LoVo (cell line): ENCODE measurements around the gene ADAM15.

ENCODE experiments used
- DNase-seq: peaks from one replicate; pipeline ENCODE4 v3.0.0-alpha.2; 2016; ENCODE audit warnings: low spot score

The ADAM15 gene

DNA sequence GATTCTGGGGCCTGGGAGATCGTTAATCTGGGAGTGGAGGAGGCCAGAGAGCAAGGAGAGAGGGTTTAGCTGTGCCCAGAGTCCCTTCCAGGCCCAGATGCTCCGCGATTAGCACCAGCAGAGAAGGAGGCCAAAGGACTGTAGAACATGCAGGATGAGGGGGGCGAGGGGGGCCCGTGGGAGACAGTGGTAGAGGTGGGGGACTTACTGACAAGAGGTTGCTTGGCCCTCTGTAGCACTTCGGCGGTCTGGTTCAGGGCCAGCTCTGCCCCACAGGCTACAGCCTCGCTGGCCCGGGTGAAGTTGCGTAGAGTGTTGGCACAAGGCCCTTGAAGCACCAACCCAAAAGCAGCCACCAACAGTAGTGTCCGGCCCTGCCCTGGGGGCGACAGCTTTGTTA lies 18.2 kb upstream of the ADAM15 start:
- no peak for DNase-seq

DNA sequence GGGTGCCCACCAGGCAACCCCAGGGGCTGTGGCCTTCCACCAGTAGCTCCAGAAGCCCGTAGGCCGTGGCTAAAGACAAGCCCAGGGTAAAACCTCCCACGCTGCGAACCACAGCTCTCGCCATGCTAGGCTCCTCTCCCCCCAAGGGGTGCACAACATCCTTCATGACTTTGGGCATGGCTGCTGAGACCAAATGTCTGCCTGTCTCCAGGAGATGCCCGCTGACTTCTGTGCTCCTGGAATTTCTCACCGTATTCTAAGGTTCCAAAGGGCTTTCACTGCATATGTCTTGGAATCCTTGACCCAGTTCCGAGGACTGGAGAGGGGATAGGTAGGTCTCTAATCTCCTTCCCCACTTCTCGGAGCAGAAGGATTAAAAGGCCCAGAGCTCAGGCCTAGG lies 17.6 kb upstream of the ADAM15 start, which contains the start of the genes DCST1 and DCST2:
TSS of gene DCST1 (plus strand) at position 301 of the 400 bp plus-strand sequence. CDS start 213 bp downstream, outside the sequence.
TSS of gene DCST2 (minus strand) at position 258 of the 400 bp plus-strand sequence. CDS start at position 178, 80 bp downstream.
- DNase-seq: no peak

DNA sequence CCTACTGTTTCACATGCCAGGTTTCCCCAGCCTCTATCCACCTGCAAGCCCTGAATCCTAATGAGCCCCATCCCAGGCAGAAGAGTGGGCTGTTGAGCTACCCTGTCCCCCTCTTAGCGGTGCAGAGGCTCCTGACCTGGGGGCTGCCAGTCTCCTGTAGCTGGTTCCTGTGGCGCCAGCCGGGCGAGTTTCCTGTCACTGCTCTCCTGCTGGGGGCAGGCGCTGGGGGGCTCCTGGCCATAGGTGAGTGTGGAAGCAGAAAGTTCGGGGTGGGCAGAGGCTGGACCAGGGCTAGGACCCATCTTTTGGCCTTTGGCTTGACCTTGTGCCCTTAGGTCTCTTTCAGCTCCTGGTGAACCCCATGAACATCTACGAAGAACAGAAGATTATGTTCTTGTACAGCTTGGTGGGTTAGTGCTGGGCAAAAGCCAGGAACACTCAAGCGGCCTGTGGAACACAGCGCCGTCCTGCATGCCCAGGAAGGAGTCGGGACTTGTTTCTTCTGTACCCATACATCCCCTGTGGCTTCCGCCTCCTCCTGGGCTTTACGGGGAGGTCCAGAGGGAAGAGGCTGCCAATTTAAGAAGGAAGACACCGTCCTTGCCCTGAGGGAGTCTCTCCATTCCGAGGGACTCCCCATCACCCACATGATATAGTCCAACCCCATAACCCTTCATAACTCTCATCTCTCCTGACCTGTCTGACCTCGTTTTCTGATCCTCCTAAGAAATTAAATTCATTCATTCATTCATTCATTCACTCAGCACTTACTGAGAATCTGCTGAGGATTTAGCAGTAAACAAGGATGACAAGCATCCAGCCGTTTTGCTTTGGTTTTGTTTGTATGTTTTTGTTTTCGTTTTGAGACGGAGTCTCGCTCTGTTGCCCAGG lies 16.6 kb upstream of the ADAM15 start:
- DNase-seq: no peak

DNA sequence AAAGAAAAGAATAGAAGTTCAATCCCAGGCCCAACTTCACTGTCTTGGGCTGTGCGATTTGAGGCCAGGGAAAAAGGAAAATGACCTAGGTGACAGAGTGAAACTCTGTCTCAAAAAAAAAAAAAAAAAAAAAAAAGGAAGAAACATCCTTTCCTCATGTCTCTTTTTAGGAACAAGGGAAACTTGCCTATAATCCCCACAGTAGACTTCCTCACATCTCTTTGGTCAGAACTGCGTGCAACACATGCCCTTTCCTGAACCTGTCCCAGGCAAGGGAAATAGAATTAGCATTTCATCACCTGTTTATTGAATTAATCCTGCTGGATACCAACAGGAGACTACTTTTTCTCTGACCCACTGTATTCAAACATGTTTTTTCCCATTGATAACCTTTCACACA lies 15.2 kb upstream of the ADAM15 start:
- no peak for DNase-seq

DNA sequence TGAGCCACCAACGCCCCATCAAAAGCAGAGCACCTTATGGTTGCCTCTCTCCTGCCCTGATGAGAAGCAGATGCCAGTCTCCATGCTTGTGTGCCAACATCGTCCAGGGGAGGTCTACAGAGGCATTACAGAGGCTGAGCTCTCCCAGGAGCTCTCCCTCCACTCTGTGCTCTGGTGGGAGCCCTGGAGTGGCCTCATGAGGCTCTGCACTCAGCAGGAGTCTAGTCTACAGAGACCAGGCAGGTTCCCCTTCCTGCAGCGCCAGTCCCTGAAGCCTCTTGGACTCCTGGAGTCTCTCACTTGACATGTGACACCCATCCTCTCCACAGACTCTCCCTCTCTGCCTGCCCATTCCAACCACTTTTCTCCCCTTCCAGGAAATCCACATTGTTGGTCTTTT lies 14.1 kb upstream of the ADAM15 start:
- DNase-seq: no peak

DNA sequence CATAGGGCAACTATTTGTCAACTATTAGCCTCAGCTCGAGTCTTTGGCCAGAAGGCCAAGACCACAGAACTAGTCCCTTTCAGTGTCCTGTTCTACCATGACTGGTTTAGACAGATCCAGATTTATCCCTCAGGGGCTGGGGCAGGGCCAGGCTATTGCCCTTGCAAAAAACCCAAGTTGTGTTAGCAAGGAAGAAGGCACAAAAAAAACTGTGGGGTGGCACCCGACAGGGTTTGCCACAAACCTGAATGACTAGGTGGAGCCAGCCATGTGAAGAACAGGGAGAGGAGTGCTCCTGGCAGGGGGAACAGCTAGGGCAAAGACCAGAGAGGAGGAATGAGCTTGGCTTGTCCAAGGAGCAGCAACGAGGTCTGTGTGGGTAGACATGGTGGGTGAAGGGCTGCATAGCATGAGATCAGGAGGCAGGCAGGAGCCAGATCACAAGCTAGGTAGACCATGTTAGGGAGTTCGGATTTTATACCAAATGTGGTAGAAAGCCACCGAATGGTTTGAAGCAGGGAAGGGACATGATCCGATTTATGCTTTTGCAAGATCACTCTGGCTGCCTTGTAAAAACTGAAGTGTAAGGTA lies 13.2 kb upstream of the ADAM15 start:
- no peak for DNase-seq

DNA sequence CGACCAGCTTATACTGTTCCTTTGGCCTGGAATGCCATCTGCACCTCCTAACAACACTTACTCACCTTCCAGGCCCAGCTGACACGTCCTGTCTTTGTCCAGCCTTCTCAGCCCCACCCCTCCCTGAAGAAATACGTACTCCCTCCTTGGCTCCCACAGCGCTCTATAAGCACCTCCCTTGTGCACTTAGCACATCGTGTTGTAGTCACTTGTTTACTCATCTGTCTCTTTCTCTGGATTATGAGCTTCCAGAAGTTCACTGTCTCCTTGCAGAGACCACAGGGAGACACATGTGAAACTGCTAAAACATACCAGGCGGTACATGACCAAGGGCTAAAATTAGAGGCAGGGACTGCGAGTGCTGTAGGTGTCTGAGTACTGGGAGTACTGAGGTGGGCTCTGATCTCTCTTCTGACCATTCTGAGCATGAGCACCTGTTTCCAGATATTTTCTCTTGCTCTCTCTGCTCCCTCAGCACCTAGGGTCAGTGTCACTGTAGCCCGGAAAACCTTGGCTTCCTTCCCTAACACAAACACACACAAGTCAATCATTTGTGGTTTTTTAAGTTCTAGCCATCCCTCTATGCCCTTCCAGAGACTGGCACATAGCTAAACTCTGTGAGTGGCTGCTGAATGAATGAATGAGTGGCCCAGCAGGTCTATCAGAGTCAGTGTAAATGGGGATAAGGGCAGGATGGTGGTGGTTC lies 12.4 kb upstream of the ADAM15 start:
- DNase-seq: peak; percentile 42

DNA sequence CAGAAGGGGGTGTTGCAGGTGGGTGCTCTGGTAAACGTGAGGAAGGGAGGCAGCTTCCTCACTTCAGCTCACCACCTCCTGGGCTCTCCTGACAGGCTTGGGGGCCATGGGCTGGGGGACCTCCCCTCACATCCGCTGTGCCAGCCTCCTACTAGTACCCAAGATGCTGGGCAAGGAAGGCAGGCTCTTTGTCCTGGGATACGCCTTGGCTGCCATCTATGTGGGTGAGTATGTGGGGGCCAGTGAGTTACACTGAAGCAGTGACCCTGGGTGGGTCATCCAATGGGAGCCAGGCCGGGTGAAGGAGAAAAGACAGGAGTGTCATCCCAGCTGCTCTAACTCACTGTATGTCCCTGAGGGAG lies 11.8 kb upstream of the ADAM15 start:
- DNase-seq: no peak

DNA sequence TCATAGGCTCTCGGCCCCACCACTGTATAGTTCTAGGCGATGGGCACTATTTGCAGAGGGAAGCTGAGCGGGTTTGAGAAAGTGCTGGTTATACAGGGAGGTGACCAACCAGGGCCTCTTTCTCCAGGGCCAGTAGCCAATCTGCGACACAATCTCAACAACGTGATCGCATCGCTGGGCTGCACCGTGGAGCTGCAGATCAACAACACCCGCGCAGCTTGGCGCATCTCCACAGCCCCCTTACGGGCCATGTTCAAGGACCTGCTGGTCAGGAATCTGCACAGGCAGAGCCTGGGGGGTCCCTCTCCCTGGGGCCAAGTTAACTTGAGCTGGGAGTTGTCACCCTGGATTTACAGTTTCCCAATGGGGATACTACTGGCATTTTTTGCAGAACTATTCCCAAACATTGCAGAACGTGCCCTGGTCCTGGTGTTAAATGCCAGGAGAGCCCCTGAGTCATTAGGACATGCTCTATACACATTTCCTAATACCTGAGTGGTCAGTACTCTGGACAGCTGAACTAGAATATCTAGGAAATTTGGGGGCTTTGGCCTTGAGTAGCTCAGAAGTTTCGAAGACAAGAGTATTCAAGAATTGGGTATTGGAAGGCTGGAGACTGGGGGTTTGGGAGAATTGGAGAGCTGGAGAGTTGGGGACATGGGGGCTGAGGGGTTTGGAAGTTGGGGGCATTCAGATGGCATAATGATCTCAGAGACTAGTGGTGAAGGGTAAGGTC lies 10.6 kb upstream of the ADAM15 start:
- no peak for DNase-seq

DNA sequence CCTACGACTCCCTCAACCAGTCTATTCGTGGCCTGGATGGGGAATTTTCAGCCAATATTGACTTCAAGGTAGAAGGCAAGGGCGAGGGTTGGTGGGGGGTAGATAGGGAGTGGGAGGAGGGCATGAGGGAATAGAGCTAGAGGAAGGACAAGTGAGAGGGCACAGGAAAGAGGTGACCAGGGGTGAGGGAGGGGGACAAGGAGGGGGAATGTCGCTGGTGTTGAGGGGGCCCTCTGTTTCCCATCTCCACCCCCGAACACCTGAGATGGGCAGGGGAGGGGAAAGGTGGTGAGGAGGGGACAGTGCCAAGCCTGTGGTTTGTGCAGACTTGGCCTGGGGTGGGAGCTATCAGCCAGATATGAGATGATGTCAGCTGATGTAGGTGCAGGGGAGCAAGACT lies 8.3 kb upstream of the ADAM15 start:
- no peak for DNase-seq

DNA sequence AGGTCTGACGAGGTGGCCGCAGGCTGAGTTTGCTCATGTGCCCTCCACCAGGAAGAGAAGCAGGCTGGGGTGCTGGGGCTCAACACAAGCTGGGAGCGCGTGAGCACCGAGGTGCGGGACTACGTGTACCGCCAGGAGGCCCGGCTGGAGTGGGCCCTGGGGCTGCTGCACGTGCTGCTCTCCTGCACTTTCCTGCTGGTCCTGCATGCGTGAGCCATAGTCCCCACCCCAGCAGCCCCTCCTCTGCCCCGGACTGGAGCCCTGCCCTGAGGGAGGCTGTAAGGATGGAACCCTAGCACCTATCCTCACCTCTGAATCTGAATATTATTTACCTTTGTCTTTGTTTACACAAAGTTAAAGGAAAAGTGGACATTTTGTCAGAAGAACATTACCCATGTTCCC lies 7.8 kb upstream of the ADAM15 start:
- DNase-seq: no peak

DNA sequence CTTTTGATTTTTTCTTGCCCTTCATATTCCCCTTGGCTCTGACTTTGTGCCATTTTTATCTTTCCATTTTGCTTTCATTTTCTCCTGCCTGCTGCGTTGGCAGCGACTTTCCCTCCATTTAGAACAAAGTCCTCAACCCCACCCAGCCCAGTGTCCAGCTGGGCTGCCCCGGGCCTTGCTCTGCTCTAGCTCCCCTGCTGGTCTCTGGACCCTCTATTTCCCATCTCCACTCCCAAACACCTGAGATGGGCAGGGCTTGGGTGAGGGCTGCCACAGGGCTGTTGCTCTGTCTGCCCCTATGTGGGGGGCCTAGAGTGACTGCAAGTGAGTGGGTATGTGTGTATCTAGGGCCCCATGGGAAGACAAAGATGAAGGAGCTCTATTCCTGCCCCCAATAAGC lies 7.3 kb upstream of the ADAM15 start:
- DNase-seq: no peak

DNA sequence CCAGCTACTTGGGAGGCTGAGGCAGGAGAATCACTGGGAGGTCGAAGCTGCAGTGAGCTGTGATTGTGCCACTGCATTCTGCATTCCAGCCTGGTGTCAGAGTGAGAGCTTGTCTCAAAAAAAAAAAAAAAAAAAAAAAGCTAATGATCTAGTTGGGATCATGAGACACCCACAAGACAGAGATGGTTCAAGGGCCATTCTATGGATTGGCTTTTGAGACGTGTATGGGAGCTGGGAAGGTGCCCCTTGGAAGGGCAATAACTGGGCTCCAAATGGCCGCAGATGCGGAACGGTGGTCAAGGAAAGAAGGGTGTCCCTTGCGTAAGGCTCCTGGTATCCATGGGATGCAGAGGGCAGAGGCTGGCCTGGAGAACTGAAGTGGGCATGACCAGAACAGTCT lies 6.8 kb upstream of the ADAM15 start:
- no peak for DNase-seq

DNA sequence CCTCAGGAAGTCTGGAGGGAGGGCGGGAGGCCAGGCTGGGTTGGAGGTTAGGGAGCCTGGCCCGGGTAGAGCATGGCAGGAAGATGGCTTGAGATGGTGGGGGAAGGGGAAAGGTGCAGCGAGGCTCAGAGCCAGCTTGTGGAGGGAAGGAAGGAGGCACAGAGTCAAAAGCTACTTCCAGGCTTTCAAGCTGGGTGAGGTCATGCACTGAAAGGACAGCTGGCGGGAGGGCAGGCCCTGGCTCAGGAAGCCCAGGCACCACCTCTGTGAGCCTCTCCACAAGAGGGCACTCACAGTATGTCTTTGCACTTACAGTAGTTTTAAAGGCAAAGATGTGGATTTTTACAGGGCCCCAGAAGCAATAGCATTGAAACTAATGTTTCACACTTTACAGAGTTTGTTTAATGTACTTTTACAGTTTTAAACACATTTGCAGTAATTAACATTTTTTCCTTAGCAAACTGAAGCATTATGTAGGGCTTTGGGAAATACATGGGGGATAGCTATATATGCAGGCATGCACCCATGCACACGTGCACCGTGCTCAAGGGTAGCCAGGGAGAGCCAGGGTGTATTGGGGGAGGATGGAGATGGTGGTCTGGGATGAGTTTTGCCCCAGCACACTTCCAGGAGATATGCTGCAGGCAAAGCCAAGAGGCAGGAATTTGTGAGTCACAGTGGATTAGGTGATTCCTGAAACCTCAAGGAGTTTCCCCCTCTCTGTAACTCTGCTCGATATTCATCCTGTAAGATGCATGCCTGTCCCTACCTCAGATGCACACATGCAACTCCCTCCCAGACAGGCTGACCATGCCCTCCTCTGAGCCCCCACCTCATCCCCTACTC lies 6.1 kb upstream of the ADAM15 start:
- DNase-seq: peak; percentile 58

DNA sequence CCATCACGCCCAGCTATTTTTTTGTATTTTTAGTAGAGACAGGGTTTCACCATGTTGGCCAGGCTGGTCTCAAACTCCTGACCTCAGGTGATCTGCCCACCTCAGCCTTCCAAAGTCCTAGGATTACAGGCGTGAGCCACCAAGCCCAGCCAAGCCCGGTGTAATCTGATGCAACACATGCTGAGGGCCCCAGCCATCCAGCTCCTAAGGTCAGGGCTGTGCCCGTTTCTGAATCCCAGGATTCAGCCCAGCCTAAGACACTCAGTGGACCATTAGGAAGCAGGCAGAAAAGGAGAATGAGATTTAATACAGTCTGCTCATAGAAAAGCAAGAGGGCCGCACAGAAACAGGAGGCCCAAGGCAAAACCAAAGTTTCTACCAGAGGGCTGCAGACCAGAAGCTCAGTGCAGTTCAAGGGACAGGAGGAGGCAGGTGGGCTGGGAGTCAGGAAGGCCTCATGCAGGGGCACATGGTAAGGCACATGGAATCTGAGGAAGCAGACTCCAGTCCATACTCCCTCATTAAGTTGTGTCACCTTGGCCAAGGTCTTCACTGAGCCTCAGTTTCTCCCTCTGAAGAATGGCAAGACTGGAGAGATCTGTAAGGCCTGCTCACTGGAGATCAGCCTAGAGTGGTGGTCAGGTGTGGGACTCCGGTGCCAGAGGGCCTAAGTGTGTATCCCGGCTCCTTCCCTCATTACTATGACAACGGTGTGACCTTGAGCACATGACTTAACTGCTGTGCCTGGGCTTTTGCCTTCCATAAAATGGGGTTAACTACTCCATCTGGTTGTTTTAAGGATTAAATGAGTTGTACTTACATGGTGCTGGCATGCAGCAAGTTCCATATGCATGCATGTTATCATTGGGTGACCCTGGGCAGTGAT lies 2.4 kb upstream of the ADAM15 start:
- no peak for DNase-seq

DNA sequence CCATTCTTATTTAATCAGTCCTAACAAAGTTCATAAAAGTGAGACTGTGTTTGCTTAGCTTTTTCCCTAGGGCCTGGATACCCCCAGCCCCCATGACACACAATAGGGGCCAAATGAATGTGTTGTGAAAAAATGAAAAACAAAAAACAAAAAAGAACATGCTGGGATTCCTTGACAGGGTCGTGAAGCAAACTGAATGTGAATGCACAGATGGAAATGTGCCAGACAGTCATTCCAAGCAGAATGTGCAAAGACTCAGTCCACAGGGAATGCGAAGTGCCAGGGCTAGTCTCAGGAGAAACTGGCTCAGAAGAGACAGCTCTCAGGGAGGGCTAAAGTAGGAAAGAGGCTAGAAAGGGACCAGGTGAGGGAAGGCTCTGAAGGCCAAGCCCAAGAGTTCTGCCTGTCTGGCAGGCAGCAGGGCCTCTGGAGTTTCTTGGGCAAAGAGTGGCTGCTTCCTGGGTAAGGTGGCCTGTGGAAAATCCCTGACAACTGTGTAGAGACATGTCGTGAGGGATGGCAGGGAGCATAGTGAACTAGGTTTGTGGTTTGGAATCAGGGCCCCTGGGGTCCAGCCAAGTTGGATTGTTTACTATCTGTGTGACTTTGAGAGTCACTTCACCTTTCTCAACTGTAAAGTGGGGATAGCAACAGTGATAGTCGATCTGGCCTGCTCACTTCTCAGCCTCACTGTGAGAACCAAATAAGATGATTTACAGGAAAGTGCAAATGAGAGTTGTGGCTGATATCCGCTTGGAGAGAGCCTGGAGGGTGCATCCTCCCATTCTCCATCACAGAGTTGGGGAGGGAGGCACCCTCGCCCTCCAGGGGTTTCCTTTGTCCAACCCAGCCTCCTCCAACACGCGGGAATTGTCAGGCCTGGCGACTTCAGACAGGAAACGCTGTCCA lies 1.2 kb upstream of the ADAM15 start:
- DNase-seq: no peak

DNA sequence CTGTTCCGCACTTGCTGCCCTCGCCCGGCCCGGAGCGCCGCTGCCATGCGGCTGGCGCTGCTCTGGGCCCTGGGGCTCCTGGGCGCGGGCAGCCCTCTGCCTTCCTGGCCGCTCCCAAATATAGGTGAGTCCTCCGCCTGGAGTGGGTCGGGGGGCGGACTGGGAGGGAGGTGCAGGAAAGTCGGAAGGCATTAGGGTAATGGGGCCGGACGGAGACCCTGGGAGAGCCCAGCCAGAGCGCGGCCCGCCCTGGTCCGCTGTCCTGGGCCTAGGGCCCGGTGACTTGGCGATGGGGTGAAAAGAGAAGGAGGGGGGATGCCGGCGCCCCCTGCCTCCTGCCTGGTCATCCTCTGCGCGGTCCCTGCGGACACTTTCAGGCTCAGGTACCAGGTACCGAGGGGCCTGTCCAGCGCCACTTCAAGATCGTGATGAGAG lies 243 bp downstream of the ADAM15 start:
- no peak for DNase-seq

DNA sequence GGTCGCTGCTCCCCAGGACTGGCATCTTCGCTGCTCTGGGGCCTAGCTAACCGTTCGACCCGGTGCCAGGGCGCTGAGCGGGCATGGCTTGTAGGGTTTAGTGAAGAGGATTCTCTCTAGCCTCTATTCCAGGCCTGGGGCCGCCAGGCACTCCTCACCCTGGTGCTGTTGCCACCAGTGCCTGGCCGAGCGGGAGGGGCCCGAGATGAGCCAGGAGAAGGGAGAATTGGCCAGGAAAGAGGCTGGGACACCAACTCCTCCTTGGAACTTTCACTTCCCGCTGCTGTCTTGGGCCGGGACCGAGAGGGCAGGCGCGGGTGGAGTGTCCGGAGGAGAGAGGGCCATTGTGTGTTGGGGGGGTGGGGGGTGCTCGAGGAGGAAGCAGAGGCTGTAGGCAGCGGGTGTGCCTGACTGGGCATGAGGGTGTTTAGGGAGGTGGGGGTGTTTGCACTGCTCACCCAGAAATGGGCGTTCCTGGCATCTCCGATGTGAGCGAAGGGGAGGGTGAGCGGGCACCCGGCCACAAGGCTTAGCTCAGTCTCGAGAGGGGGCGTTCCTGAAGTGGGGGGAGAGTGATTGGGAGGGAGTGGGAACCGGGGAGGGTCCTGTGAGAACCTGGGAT lies 772 bp downstream of the ADAM15 start:
- DNase-seq: no peak
